GM12873 (cell line): ENCODE measurements around the gene CCDC93.

Experiments used
- TF ChIP-seq, protein P1 (sequence below): IDR thresholded peaks from 2 replicates; pipeline ENCODE4 v1.5.1; 2012; ENCODE audit warnings: low read depth, mild to moderate bottlenecking, moderate library complexity, low read length, control low read depth; ENCODE audit not compliant: insufficient read depth; ENCODE audit errors: missing control alignments

The CCDC93 gene

DNA sequence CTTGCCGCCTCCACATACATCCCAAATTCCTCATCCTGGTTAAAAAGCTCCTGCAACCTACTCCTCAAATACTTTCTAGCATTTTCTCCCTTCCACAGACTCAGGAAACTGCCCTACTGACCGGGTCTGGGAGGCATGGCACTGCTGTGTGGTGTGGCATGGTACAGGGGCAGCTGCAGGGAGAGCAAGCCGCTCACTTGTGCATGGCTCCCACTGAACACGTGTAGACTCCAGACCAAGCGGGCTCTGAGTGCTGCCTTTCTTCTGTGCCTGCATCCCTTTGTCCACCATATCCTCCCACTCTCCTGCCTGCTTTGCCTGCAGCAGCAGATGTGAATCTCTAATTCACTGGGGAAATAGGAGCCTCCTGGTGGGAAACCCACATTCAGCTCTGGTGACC, 72.2 kb downstream of the CCDC93 start:
- TF ChIP-seq, protein P1, sequence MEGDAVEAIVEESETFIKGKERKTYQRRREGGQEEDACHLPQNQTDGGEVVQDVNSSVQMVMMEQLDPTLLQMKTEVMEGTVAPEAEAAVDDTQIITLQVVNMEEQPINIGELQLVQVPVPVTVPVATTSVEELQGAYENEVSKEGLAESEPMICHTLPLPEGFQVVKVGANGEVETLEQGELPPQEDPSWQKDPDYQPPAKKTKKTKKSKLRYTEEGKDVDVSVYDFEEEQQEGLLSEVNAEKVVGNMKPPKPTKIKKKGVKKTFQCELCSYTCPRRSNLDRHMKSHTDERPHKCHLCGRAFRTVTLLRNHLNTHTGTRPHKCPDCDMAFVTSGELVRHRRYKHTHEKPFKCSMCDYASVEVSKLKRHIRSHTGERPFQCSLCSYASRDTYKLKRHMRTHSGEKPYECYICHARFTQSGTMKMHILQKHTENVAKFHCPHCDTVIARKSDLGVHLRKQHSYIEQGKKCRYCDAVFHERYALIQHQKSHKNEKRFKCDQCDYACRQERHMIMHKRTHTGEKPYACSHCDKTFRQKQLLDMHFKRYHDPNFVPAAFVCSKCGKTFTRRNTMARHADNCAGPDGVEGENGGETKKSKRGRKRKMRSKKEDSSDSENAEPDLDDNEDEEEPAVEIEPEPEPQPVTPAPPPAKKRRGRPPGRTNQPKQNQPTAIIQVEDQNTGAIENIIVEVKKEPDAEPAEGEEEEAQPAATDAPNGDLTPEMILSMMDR = no peak

DNA sequence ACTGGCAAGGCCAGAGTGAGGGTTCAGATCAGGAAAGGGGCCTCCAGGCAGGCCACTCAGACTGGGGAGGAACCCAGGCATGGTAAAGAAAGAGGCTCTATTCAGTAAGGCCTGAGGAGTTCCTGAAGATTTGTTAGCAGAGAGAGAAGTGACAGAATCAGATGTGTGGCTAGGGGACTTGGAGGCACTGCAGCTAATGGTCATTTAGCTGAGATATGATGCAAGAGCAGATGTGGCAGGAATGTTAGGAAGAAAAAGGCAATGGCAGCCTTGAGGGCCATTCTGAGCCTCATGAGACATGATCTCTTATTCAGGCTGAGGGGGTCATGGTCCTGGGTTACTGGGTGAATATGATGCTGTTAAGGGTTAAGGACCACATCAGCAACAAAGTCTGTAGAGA, 73.4 kb downstream of the CCDC93 start:
- TF ChIP-seq, protein P1 = no peak

DNA sequence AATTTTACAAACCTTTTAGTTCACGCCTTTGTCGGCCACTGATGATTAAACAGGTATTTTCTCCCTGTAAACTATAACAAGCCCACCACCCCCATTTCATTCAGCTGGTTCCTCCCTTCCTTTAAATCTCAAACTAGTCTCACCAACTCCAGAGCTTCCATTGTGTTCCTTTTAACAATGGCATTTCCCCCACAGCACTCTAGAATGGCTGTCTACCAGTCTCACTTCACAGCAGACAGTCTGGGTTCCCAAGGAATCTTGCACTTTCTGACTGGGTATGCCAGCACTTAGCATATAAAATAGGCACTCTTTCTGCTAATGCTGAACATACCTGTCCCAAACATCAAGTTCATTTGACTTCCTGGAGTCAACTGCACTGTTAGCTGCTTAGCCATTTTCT, 75.3 kb downstream of the CCDC93 start:
- TF ChIP-seq, protein P1 = no peak

DNA sequence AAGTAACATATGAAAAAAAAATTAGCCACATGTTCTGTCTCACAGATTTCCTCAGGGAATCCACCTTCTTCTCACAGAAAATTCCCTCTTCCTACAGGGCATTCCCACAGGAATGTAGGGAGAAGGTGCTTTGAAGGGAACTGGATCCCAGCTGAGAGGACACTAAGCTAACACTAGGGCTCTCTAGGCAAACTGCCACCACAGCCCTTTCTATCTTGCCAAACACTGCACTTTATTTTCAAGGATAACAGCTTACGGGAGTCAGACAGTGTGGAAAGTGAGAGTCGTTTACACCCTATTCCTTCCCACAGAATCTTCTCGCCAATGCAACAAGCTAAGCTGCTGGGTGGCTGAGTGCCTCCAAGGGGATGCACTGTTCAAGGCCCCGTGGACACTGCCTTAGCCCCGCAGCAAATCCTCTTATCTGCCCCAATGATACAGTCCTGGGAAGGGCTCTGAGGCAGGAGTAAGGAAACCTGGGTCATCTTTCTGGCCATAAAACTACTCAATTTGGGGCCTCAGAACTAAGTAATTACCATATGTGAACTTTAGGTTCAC, 76.9 kb downstream of the CCDC93 start:
- TF ChIP-seq, protein P1 = no peak

DNA sequence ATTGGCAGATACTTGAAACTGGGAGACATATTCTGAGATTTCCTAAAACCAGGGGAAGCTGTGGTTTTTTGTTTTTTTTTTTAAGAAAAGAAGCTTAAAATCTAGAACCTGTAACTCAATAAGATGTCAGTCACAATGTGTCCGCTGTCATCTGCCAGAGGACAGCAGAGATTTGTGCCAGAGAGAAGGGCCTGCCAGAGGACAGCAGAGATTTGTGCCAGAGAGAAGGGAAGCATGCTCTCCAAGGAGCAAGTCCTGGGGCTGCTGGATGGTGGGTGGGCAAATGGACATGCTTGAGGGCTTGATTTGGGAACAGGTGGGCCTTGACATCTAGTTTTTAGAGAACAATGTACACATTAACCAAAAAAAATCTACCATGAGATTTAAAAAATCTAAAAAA, 77.9 kb downstream of the CCDC93 start:
- TF ChIP-seq, protein P1 = no peak

DNA sequence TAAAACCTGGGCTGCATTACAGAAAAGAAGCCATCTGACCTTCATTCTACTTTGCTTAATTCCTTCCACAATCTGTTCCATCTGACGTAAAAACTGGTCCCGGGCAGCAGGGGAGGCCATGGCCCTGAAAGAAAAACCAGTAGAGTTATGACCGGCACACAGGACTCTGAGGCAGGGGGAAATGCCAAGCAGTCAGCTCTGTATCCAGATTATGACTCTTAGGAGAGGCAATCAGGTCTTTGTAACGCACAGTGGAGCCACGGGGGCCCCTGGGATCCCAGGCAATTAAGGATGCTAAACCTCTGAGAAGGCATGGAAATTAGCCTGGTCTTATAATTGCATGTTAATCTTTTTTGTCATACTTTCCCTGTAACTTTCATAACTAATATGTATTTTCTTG, 78.4 kb downstream of the CCDC93 start:
- TF ChIP-seq, protein P1 = no peak

DNA sequence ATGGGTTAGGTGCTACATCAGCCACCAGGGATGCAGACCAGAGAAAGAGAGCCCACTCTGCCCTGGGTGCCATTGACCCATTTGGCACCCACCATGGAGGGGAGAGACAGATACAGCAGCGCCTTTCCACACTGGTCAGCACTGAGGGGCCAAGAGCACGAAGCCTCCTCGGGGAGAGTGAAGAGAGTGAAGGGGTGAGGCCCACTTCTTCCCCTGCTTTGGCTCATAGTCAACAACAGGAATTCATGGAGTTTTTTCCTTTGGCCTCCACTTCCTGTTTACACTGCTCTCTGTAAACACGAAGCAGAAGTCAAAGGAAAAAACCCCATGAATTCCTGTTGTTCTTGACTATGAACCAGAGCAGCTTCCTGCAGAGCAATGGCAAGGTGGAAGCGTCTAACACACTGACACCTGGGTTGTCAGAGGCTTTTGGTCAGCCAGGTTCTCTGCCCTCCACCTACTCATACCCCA, 80.0 kb downstream of the CCDC93 start:
- TF ChIP-seq, protein P1 = no peak
